Measurements from ENCODE around the gene DGKA. TPM values are rescaled to one million over a fixed set of nuclear protein-coding genes. Genes with fewer than 3 reads are reported as not detected.
A peak's percentile ranks its signal among the peaks of the same experiment; 100 is the strongest.
"Not testable (repeated sequence)": the region's sequence is repeated elsewhere in the genome, so short reads cannot be mapped to it uniquely, and the experiment has no call there.

Gene DGKA
- total RNA-seq, result 53.6 TPM

DNA sequence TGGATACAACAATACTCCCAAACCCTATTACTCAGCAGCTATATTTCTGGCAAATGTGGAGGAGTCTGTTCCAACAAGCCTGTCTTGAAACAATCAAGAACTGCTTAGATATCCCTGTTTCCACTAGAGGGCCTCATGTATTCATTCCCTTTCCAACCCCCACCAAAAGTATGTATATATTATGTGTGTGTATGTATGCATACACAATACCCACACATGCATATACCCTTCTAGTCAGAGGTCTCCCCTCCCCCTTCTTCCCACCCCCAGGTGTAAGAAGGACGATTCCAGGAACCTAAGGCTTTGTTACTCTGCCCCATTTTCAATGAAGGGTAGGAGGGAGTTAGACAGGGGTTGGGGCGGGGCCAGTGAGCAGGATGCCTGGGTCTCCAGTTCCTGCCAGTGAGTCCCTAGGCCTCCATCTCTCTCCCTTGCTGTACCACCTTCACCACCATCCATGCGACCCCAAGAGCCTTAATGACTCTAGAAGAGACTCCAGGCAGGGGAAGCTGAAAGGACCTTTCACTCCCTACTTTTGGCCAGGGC, at the start of gene DGKA:
Gene DGKA, plus strand, starts transcription at position 392 of the 546 bp plus-strand sequence. CDS start 5,342 bp downstream, outside the sequence.
- DNase-seq (ENCODE audit: low read depth in 2 of 3, low spot score in 2 of 3), result peak in 2 of 3 donors; percentile 50 to 65

DNA sequence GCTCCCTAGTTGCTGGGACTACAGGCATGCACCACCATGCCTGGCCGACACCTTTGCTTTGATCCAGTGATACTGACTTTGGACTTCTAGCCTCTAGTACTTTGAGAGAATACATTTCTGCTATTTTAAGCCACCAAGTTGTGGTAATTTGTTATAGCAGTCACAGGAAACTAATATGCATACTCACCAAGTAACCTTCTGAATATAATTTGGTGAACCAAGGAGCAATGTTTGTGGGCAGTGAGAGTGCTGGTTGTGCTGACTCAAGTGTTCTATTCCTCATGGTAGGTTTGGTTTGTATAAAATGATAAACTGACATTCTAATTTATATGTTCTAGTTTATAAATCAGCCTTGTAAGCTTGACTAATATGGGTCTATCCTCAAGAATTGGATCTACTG, 45.8 kb upstream of the DGKA start:
- DNase-seq (ENCODE audit: low read depth in 2 of 3, low spot score in 2 of 3), result no peak

DNA sequence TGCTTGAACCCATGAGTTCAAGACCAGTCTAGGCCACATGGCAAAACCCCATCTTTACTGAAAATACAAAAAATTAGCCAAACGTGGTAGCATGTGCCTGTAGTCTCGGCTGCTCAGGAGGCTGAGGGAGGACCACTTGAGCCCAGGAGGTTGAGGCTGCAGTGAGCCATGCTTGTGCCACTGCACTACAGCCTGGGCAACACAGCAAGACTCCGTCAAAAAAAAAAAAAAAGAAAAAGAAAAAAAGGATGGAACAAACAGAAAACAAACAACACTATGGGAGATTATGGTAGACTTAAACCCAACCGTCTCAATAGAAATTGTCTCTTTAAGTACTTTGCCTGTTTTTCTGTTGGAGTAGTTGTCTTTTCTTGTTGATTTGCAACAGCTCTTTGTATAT, 39.7 kb upstream of the DGKA start:
- no peak for DNase-seq (ENCODE audit: low read depth in 2 of 3, low spot score in 2 of 3)

DNA sequence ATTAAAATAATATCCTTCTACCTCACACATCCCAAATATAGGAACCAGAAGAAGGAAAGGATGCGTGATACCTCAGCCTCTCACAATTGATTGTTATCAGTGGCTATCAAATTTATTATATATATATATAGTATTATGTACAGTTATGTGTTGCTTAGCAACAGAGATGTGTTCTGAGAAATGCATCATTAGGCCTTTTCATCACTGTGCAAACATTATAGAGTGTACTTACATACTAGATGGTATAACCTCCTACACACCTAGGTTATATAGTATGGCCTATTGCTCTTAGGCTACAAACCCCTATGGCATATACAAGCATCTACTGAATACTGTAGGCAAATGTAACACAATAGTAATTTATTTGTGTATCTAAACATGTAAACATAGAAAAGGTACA, 37.2 kb upstream of the DGKA start:
- DNase-seq (ENCODE audit: low read depth in 2 of 3, low spot score in 2 of 3), result no peak

DNA sequence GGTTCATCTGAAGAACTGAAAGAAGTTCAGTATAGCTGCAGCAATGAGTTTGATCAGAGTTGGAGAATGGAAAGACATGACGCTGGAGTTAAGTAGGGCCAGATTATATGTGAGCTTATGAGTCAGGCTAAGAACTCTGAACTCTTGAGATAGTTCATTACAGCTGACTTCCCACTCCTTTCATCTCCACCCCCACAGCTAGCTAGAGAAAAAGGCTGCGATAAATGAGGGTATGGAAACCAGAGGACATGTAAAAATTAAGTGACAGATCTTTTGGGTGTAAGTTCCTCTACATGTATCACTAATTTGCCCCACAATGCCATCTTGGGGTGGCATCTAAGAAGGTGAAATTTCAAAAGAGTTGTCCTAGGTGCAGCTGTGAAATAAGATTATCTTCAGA, 31.9 kb upstream of the DGKA start:
- DNase-seq (ENCODE audit: low read depth in 2 of 3, low spot score in 2 of 3), result peak in 1 of 3 donors; percentile 4

DNA sequence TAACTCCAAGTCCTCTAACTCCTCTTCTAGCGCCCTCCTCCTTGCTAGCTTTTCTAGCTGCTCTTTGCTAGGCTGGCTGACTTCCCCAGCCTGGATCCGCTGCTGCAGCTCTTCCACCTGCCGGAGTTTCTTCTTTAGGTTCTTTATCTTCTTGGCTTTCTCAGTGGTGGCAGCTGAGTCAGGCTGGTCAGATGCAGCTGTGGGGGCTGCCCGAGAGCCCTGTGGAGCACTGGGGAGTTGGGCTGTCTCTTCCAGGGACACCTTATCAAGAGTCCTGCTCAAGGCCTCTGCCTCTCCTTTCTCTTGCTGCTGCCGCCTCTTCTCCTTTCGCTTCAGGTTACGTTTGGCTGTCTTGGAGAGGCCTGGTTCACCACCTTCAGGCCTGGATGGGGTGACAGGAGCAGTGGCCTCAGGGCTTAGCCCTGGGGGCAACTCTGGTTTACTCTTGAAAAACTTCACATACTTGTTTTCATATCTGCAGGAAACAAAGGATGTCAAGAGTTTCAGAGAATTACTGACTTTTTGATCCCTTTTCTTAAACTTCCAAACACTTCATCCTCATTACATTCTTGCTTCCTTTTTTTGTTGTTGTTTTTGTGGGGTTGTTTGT, 29.0 kb upstream of the DGKA start:
- no peak for DNase-seq (ENCODE audit: low read depth in 2 of 3, low spot score in 2 of 3)

DNA sequence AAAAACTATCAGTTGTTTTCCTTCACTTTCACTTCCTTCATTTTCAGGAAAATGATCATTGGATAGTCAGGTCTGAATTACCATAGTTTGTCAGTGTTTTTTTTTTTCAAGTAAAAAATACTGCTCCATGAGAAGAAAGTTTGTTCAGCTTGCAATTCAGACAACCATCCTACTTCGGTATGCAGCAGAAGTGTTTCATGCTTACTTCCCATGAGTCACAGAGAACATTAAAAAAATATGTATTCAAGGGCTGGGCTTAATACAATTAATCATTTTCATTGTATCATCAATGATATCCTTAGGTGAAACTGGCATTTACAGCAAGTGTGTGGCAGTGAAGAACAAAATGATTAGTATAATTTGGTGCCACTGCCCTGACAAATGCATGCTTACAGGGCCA, 24.9 kb upstream of the DGKA start:
- no peak for DNase-seq (ENCODE audit: low read depth in 2 of 3, low spot score in 2 of 3)

DNA sequence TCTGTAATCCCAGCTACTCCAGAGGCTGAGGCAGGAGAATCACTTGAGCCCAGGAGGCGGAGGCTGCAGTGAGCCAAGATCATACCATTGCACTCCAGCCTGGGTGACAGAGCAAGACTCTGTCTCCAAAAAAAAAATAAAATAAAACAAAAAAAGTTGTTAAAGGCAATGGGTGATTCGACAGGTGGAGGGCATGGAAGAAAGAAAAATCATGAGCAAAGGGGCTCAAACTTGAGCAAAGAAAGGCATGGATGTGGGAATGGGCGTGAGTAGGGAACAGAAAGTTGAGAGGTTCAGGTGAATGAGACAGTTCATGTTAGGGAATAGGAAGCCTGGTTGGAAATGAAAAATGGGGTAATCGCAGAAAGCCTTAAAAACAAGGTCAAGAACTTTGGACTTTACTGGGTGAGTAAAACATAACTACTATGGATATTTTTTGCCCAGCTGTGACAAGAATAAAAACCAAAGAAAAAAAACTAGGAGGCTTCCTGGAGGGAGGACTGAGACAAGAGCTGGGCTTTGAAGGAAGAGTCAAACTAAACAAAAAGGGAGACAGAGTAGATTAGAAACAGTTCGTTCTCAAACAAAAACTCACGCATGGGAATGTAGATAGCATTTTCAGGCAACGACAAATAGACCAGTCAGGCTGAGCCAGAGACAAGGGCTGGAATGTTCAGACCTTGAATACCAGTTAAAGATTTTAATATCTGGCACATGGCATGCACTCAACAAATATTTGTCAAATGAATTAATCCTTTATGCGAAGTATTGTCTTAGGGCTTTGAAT, 22.0 kb upstream of the DGKA start:
- DNase-seq (ENCODE audit: low read depth in 2 of 3, low spot score in 2 of 3), result no peak

DNA sequence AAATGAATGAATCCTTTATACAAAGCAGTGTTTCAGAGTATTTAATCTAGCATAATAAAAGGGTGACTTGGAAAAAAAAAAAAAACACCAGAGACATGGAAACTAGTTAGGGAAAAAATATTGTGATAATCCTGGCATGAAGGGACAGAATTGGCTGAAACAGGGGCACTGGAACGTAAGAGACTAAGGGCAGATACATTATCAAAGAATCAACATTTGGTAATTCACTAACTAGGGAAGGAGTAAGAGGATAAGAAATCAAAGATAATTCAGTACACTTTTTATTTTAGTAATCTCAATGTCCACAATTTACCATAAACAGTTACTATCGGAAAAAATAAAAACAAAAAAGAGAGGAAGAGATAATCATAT, 21.5 kb upstream of the DGKA start:
- DNase-seq (ENCODE audit: low read depth in 2 of 3, low spot score in 2 of 3), result no peak

DNA sequence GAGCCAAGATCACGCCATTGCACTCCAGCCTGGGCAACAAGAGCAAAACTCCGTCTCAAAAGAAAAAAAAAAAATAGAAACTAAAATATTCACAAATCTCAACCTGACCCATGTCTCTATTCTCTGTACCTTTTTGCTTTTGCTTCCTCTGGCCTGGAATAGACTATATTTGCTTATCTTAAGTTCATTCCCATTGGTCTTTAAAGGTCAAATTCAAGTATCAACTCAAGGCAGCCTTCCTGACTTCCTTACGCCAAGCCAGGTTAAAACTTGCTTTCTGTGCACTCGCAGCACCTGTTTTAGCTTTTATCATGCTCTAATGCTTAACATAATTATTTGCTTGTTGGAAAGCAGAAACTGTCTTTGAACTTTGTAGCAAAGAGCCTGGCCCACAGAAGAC, 18.1 kb upstream of the DGKA start:
- DNase-seq (ENCODE audit: low read depth in 2 of 3, low spot score in 2 of 3), result no peak

DNA sequence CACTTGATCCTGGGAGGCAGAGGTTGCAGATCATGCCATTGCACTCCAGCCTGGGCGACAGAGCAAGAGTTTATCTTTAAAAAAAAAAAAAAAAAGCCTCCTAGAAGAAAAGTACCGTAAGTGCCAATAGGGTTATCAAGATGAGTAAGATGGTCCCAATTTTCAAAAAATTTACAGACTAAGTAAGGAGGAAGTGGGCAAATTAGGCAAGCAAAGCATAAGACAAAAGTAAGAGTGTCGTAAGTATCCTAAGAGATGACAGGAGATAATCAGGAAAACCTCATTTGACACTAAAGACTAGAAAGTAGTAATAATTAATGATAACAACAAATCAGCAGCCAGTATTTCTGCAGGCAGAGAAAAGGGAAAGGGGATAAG, 15.5 kb upstream of the DGKA start:
- DNase-seq (ENCODE audit: low read depth in 2 of 3, low spot score in 2 of 3), result no peak

DNA sequence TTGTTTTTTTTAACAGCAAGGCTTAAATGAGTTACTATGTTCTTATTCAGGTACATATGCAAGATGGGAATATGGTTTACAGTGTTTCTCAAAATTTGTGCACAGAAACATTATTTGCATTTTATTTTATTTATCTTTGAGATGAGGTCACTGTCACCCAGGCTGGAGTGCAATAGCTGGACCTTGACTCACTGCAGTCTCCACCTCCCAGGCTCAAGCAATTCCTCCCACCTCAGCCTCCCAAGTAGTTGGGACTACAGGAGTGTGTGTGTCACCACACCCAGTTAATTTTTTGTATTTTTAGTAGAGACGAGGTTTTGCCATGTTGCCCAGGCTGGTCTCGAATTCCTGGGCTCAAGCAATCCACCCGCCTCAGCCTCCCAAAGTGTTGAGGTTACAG, 11.9 kb upstream of the DGKA start:
- not testable (repeated sequence) for DNase-seq (ENCODE audit: low read depth in 2 of 3, low spot score in 2 of 3)

DNA sequence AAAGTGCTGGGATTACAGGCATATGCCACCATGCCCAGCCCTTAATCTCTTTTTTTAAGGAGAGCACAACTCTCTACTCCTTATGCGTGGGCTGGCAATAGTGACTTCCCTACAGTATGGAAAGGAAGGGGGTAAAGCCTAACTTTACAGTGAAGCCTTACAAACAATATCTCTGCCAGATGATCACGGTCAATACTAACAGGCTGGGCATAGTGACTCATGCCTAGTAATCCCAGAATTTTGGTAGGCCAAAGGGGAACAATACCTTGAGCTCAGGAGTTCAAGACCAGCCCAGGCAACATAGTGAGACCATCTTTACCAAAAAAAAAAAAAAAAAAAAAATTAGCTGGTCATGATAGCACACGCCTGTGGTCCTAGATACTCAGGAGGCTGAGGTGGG, 8.8 kb upstream of the DGKA start:
- no peak for DNase-seq (ENCODE audit: low read depth in 2 of 3, low spot score in 2 of 3)

DNA sequence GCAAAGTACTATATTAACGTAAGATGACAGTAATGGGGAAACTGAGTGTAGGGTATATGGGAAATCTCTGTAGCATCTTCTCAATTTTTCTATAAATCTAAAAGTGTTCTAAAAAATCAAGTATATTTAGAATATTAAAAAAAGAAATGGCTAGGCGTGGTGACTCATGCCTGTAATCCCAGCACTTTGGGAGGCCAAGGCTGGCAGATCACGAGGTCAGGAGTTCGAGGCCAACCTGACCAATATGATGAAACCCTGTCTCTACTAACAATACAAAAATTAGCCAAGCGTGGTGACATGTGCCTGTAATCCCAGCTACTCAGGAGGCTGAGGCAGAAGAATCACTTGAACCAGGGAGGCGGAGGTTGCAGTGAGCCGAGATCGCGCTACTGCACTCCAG, 7.3 kb upstream of the DGKA start:
- DNase-seq (ENCODE audit: low read depth in 2 of 3, low spot score in 2 of 3), result not testable (repeated sequence)

DNA sequence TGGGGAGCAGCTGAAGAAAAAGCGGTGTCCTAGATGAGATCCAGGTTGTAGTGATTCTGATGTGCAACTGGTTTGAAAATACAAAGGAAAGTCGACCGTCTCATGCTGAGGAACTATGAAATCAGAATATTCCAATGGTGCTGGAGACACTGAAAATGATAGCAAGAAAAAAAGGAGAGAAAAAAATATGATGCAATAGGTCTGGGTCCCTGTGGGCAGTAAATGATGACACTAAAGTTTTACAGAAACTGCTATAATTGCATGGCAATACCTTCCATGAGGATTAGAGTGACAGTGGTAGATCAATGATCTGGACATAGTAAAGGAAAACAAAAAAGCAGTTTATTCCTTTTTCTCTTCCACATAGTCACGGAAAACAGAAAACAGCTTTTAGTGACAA, 5.6 kb upstream of the DGKA start:
- DNase-seq (ENCODE audit: low read depth in 2 of 3, low spot score in 2 of 3), result no peak

DNA sequence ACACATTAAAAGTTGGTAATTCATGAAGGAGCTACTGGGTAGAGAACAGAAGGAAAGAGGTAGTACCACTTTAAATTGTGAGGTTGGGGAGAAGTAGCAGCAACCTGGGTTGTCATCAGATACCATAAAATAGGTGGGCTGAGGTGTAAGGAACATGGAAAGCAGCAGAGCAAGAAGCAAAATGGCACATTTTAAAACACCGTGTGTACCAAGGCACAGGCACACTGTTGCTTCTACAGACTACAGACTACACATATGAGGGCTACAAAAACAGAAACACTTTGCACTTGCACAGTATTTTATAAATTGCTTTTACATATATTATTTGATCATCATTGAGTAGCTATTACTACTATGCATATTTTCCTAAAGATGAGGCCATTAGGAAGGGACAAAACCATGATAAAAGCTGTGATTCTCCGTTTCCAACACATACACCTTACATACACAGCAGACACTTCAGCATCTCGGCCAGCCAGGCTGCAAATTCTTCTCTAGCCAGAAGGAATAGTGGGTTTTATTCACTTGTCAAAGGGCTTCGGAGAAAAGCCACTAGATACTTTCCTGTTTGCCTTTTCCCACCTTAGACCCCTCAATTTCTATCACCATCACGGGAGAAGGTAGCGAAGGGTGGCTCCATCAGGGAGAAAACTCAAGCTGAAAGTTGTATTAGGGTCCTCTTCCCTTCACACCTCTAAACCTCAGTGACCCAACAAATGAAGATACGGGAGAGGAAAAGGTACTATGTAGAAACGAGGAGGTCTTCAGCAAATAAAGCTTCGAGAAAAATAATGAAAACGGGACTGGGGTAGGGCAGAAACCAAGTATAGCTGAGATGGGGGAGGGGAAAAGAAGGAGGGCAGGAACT, 4.9 kb upstream of the DGKA start:
- no peak for DNase-seq (ENCODE audit: low read depth in 2 of 3, low spot score in 2 of 3)

DNA sequence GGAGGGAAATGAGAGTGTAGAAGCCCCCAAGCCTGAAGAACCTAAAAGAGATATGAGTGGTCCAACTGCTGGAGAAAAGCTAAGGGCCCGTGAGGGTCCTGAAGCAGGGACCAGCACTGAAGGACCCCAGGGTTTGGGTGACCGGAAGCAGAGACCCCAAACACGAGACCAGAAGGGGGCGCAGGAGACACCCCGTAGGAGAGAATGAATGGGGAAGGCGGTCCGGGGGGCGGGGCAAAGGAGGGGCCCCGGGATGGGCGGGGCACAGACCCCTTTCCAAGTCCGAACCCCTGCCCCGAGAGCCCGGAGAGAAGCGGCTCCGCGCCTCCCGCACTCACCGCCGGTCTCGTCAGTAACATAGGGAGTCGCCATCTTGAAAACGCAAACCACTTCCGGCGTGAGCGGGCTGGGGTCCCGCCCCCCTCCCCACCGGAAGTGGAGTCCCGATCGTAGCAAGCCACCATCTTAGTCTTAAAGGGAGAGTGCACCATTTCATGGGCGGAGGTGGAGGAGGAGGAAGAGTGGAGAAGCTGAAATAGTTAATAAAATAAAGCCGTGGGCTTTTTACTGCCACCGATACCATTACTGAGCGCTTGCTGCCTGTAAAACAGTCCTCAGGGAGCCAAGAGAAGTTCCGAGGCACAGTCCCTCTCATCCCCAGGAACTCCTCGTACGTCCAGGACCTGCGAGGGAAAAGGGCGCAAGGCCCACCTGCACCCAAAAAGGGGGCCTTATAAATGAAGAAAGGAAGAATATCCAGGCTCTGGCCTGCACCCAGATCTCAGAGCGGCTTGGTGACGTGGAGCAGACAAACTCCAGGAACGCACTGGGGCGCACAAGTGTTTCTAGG, 4.0 kb upstream of the DGKA start:
- DNase-seq (ENCODE audit: low read depth in 2 of 3, low spot score in 2 of 3), result peak; percentile 80 to 94 (median 94)

DNA sequence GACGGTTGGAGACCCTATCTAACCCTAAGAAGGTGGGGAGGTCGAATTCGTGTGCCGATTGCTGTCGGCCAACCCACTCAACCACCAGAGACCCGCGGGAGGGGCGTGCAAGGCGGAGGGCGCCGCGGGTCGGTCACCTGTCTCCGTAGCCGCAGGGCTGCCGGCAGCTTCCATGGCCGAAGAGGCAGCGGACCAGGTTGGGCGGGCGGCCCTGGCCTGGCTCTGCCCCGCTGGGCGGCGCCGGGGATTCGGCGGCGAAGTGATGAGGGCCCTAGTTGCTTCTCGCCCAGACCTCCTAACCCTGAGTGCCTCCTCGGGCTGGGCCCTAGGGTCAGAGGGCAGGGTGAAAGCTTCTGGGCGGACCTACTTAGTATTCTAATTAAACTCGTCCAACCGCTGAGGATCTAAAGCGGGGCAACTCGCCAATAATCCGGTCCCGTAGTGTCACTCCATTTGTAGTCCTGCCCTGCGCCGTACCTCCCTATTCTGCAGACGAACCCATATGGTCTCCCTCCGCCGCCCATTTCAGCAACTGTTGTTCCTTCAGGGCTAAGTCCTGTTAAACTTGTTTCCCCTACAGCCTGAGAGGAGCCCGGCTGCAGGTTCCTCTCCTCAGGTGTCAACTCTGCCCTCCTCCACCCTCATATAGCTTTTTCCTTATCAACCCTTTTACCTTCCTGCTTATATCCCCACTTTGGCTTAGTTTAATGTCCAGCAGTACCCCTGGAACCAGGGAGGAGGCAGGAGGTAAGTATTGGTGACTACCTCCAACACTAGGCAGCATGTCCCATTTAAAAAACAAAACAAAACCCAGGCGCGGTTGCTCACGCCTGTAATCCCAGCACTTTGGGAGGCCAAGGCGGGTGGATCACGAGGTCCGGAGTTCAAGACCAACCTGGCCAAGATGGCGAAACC, 3.1 kb upstream of the DGKA start, which contains the start of gene PYM1:
Gene PYM1, minus strand, starts transcription at position 307 of the 915 bp plus-strand sequence. Its CDS starts 133 bp downstream, at position 174.
- peak in 2 of 3 donors; percentile 72 to 75 for DNase-seq (ENCODE audit: low read depth in 2 of 3, low spot score in 2 of 3)

DNA sequence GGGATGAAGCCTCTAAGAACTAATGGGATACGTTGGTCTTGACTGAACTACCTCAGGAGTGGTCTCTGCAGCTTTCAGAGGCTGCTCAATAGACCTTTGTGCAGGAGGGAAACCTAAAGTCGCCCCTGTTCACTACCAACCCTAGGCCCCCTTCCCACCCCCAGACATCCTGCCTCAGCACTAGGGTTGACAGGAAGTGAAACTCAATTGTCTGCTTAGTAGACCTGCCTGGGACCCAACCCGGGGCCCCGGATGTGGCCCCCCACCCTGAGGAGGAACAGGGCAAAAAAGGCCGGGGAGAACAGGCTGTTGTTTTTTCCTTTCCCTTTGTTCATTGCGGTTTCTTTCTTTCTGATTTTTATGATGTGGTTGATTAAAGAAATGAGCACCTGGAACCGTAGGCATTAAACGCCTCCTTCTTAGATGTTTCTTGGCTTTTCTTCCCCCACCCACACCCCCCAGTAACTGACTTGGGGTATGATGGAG, 1.6 kb upstream of the DGKA start:
- peak in 2 of 3 donors; percentile 24 to 60 for DNase-seq (ENCODE audit: low read depth in 2 of 3, low spot score in 2 of 3)
